ENCODE measurements around the gene FAM83G.

DNA sequence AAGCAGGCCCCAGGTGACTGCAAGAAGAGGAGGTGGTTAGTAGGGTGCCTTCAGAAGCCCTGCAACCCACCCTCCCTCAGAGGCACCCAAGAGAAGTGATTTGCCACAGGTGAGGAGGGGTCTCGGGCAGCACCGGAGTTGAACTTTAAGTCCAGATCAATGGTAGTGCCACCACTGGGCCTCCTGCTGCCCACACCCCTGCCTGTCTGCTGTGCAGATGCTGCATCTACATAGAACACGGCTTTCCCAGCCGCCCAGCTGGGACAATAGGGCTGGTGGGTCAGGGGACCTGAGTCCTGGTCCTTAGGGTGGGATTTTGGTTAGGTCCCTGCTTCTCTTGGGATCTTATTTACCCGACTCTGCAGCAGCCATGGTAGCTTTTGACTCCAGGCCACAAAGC, 17.6 kb upstream of the FAM83G start:
- no peak for TF ChIP-seq ZNF331 (CRISPR knock-in tag; IDR thresholded peaks at IDR 0.05; ENCODE audit: low read depth)
- TF ChIP-seq POLR2AphosphoS5 (IDR thresholded peaks at IDR 0.05; ENCODE audit: low read depth): no peak
- TF ChIP-seq EZH2 (IDR thresholded peaks at IDR 0.05; ENCODE audit: low read depth, unreplicated experiment): no peak
- no peak for TF ChIP-seq CTCF (conservative IDR thresholded peaks at IDR 0.05; ENCODE audit: low read depth in 2 of 2)
